Liver (tissue), 3 donors: ENCODE results near the gene PKD1.

Source experiments
- ATF3 ChIP-seq: IDR thresholded peaks from 2 replicates; pipeline ENCODE4 v1.6.1; 2016; ENCODE audit warnings: antibody characterized with exemption
- EGR1 ChIP-seq, 2 donors: IDR thresholded peaks; 2 replicates each; pipeline ENCODE4 v1.6.1; 2016 to 2018; ENCODE audit warnings: antibody characterized with exemption in 2 of 2, low read depth in 2 of 2
- FOXA1 ChIP-seq: IDR thresholded peaks from 2 replicates; pipeline ENCODE4 v1.6.1; 2016; ENCODE audit warnings: antibody characterized with exemption
- GABPA ChIP-seq, 2 donors: IDR thresholded peaks in 1 of 2; conservative IDR thresholded peaks in 1 of 2; 2 replicates each; pipeline ENCODE4 v1.6.1; 2016; ENCODE audit warnings: antibody characterized with exemption in 2 of 2, mild to moderate bottlenecking in 1 of 2, moderate library complexity in 1 of 2
- JUND ChIP-seq, 2 donors: IDR thresholded peaks; 2 replicates each; pipeline ENCODE4 v1.6.1; 2016; ENCODE audit warnings: antibody characterized with exemption in 2 of 2
- RAD21 ChIP-seq, 2 donors: IDR thresholded peaks; 2 replicates each; pipeline ENCODE4 v1.6.1; 2016; ENCODE audit warnings: antibody characterized with exemption in 2 of 2, mild to moderate bottlenecking in 2 of 2
- RXRA ChIP-seq, 2 donors: IDR thresholded peaks; 2 replicates each; pipeline ENCODE4 v1.6.1; 2017 to 2018; ENCODE audit warnings: antibody characterized with exemption in 2 of 2, mild to moderate bottlenecking in 1 of 2
- SP1 ChIP-seq: IDR thresholded peaks from 2 replicates; pipeline ENCODE4 v1.6.1; 2018; ENCODE audit warnings: antibody characterized with exemption, mild to moderate bottlenecking
- TAF1 ChIP-seq: conservative IDR thresholded peaks from 2 replicates; pipeline ENCODE4 v1.6.1; 2016; ENCODE audit warnings: antibody characterized with exemption, mild to moderate bottlenecking
- YY1 ChIP-seq: IDR thresholded peaks from 2 replicates; pipeline ENCODE4 v1.6.1; 2016; ENCODE audit warnings: antibody characterized with exemption, mild to moderate bottlenecking
- ZBTB33 ChIP-seq: IDR thresholded peaks from 2 replicates; pipeline ENCODE4 v1.6.1; 2016; ENCODE audit warnings: antibody characterized with exemption
- TF ChIP-seq, protein P1 (sequence below): fragments of 150-350 bp; IDR thresholded peaks from 2 replicates; pipeline ENCODE4 v1.5.1; 2017; ENCODE audit warnings: improper control_type of control experiment, low read depth, low read length; ENCODE audit not compliant: missing input control
- TF ChIP-seq, protein P2 (sequence below): IDR thresholded peaks from 2 replicates; pipeline ENCODE4 v1.6.1; 2016; ENCODE audit warnings: antibody characterized with exemption
- TF ChIP-seq, protein P3 (sequence below): IDR thresholded peaks from 2 replicates; pipeline ENCODE4 v1.6.1; 2016; ENCODE audit warnings: antibody characterized with exemption, mild to moderate bottlenecking
- donor health status: healthy.
- donor health status: healthy.

DNA sequence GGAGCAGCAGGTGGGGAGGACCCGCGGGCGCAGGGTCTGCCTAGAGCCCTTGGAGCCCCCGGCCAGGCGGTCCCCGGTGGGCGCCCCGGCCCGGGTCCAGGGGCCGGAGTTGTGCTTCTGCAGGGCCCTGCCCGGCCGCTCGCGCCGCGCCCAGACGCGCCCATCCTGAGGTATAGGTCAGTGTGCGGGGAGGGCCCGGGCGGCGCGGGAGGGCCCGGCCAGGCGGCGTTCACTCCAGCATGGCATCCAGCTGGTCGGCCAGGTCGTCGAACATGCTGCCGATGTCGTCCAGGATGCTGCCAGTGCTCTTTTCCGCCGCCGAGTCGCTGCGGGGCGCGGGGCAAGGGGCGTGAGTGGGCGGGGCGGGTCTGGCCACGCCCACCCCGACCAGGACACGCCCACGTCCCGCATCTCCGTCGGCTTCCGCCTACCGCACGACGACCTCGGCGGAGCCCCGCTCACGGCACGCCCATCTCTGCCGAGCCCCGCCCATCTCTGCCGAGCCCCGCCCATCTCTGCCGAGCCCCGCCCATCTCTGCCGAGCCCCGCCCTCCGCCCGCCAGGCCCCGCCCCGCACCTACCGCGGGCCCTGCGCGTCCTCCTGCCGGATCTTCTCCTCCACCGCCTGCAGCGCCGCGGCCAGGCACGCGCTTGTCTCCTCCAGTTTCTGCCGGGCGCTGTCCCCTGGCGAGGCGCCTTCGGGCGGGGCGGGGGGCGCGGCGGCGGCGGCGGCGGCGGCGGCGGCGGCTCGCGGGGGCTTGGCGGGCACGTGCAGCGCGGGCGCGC is 42.8 kb upstream of the PKD1 start:
- TF ChIP-seq, protein P1, sequence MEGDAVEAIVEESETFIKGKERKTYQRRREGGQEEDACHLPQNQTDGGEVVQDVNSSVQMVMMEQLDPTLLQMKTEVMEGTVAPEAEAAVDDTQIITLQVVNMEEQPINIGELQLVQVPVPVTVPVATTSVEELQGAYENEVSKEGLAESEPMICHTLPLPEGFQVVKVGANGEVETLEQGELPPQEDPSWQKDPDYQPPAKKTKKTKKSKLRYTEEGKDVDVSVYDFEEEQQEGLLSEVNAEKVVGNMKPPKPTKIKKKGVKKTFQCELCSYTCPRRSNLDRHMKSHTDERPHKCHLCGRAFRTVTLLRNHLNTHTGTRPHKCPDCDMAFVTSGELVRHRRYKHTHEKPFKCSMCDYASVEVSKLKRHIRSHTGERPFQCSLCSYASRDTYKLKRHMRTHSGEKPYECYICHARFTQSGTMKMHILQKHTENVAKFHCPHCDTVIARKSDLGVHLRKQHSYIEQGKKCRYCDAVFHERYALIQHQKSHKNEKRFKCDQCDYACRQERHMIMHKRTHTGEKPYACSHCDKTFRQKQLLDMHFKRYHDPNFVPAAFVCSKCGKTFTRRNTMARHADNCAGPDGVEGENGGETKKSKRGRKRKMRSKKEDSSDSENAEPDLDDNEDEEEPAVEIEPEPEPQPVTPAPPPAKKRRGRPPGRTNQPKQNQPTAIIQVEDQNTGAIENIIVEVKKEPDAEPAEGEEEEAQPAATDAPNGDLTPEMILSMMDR: no peak
- no peak for TF ChIP-seq RAD21 (IDR thresholded peaks at IDR 0.05)
- no peak for TF ChIP-seq JUND (IDR thresholded peaks at IDR 0.05)
- no peak for TF ChIP-seq YY1
- TF ChIP-seq TAF1: no peak
- no peak for TF ChIP-seq ATF3
- no peak for TF ChIP-seq ZBTB33
- TF ChIP-seq, protein P2, sequence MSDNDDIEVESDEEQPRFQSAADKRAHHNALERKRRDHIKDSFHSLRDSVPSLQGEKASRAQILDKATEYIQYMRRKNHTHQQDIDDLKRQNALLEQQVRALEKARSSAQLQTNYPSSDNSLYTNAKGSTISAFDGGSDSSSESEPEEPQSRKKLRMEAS: no peak
- no peak for TF ChIP-seq EGR1 (IDR thresholded peaks at IDR 0.05; ENCODE audit: low read depth in 2 of 2)
- no peak for TF ChIP-seq SP1
- TF ChIP-seq GABPA (IDR thresholded peaks at IDR 0.05 in 1 of 2, conservative IDR thresholded peaks at IDR 0.05 in 1 of 2): no peak
- no peak for TF ChIP-seq FOXA1
- TF ChIP-seq, protein P3, sequence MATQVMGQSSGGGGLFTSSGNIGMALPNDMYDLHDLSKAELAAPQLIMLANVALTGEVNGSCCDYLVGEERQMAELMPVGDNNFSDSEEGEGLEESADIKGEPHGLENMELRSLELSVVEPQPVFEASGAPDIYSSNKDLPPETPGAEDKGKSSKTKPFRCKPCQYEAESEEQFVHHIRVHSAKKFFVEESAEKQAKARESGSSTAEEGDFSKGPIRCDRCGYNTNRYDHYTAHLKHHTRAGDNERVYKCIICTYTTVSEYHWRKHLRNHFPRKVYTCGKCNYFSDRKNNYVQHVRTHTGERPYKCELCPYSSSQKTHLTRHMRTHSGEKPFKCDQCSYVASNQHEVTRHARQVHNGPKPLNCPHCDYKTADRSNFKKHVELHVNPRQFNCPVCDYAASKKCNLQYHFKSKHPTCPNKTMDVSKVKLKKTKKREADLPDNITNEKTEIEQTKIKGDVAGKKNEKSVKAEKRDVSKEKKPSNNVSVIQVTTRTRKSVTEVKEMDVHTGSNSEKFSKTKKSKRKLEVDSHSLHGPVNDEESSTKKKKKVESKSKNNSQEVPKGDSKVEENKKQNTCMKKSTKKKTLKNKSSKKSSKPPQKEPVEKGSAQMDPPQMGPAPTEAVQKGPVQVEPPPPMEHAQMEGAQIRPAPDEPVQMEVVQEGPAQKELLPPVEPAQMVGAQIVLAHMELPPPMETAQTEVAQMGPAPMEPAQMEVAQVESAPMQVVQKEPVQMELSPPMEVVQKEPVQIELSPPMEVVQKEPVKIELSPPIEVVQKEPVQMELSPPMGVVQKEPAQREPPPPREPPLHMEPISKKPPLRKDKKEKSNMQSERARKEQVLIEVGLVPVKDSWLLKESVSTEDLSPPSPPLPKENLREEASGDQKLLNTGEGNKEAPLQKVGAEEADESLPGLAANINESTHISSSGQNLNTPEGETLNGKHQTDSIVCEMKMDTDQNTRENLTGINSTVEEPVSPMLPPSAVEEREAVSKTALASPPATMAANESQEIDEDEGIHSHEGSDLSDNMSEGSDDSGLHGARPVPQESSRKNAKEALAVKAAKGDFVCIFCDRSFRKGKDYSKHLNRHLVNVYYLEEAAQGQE: no peak
- no peak for TF ChIP-seq RXRA (IDR thresholded peaks at IDR 0.05)
